GM10847 (cell line): Measurements from ENCODE around the gene DLG1.

Source experiments
- POLR2A ChIP-seq: IDR thresholded peaks from 2 replicates; pipeline ENCODE4 v1.6.1; 2011; ENCODE audit not compliant: insufficient read length; ENCODE audit errors: extremely low read depth

The DLG1 gene

DNA sequence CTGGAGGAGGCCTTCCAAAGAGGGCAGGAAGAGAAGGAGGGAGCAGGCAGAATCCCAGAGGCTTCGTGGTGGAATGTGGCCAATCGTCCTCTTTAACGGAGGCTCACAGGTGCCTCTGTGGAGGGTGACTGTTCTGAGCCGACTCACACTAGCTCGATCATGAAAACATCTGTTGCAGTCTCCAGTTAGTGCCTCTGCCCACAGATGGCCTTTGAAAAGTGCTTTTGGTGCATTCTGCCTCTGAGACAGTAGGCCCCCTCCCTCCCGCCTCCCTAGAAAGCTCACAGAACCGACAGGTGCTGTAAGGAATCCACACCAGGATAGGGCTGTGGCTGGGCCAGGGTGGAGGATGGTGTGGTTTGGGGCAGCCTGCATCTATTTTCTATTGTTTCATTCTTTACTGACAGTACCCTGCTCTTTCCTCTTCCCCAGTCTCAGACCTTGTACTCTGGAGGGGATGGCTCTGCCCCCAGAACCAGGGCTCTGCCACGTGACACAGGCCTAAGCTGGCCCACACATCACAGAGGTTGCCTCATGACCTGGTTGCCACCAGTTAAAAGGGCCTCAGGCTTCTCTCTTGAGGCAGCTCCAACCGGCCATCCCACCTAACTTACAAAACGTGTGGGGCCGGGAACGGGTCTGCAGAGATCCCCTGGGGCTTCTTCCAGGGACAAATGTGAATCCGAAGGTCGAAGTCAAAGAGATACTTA is 302.6 kb downstream of the DLG1 start:
- TF ChIP-seq POLR2A: no peak

DNA sequence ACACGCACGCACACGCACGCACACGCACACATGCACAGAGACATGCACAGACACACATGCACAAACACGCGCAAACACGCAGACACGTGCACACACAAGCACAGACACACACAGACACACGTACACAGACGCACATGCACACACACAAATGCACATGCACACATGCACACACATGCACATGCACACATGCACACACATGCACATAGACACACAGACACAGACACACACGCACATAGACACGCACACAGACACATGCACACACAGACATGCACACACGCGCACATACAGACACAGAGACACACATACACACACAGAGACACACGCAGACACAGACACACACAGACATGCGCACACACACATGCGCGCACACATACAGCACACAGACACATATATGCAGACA is 303.4 kb downstream of the DLG1 start:
- no peak for TF ChIP-seq POLR2A

DNA sequence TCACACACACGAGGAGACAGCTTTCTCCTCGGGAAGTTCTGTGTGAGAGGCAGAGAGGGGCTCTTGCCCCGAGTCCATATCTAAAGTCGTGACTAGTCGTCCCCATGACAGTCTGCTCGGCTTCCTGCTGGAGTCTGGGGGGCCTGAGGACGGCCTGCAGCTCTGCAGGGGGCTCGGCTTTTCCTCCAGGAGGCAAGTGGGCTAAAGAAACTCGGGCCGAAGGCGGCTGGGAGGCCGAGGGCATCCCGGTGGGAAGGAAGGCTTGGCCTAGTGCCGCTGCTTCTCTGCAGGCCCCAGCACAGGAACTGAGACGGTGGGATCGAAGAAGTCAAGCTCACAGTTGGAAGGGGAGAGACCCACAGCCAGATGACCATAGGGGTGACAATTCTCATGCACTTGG is 304.4 kb downstream of the DLG1 start:
- TF ChIP-seq POLR2A: no peak
